Kidney (tissue), 14 donors: ENCODE results near the gene ODC1. TPM values are rescaled to one million over a fixed set of nuclear protein-coding genes. Genes with fewer than 3 reads are reported as not detected.

Experiments used
- DNase-seq, 5 donors: peaks; one replicate each; pipeline ENCODE4 v3.0.0-alpha.2; 2013 to 2020
- FAIRE-seq: peaks from 2 replicates; lab custom pipeline; 2012; peaks lifted over from hg19 to GRCh38; lab: Jason Lieb, UNC
- H3K27ac ChIP-seq, 2 donors: one replicate each; pipeline ENCODE4 v1.7.0; 2013; ENCODE audit warnings: low read depth in 2 of 2, low read length in 2 of 2, inconsistent platforms in 1 of 2
- H3K27me3 ChIP-seq: one replicate; pipeline ENCODE4 v1.7.1; 2013; ENCODE audit warnings: low read length, inconsistent platforms; ENCODE audit not compliant: control insufficient read depth, insufficient read depth
- H3K36me3 ChIP-seq, 3 donors: one replicate each; pipeline versions ENCODE4 v1.7.0 to v1.7.1; 2013; ENCODE audit warnings: low read length in 3 of 3, control low read depth in 1 of 3, inconsistent platforms in 1 of 3; ENCODE audit not compliant: insufficient read depth in 3 of 3, control insufficient read depth in 2 of 3
- H3K4me1 ChIP-seq, 3 donors: one replicate each; pipeline versions ENCODE4 v1.7.0 to v1.7.1; 2013; ENCODE audit warnings: low read length in 3 of 3, inconsistent platforms in 1 of 3, low read depth in 1 of 3; ENCODE audit not compliant: control insufficient read depth in 2 of 3, insufficient read depth in 2 of 3
- H3K4me3 ChIP-seq, 3 donors: one replicate each; pipeline versions ENCODE4 v1.7.0 to v1.8.1; 2013; ENCODE audit warnings: low read length in 3 of 3, control low read depth in 1 of 3, inconsistent platforms in 1 of 3
- H3K9ac ChIP-seq, 3 donors: one replicate each; pipeline versions ENCODE4 v1.7.0 to v1.7.1; 2013; ENCODE audit warnings: low read length in 3 of 3, control low read depth in 1 of 3, inconsistent platforms in 1 of 3
- H3K9me3 ChIP-seq, 3 donors: one replicate each; pipeline versions ENCODE4 v1.7.0 to v1.7.1; 2013; ENCODE audit warnings: low read length in 3 of 3, control low read depth in 1 of 3, inconsistent platforms in 1 of 3; ENCODE audit not compliant: control insufficient read depth in 2 of 3, insufficient read depth in 1 of 3
- CTCF ChIP-seq: IDR thresholded peaks from 3 replicates; pipeline ENCODE4 v1.5.1; 2012; ENCODE audit warnings: mild to moderate bottlenecking, moderate library complexity, borderline replicate concordance; ENCODE audit not compliant: insufficient read depth; ENCODE audit errors: extremely low read depth
- intact Hi-C: fragments of 100-400 bp; cut with DNase I; formaldehyde crosslinking; loops from one replicate; pipeline ENCODE4 v1.11.1; 2022
- polyA plus RNA-seq: library from polyadenylated mRNA; stranded (reverse); fragments of 350-450 nt; fragmentation: Illumina TruSeq; extraction: RNeasy Lipid Tissue Mini Kit (QIAGEN cat#74804); gene quantifications from one replicate; pipeline ENCODE4 v1.2.3, GENCODE V29; 2014; ENCODE audit warnings: low read depth, low replicate concordance; ENCODE audit not compliant: insufficient read depth
- total RNA-seq: library from RNA; stranded (reverse); fragmentation: NEBNext Ultra II Directional; extraction: Animal tissue kit (Norgen Biotek cat#: 25700); gene quantifications from one replicate; pipeline ENCODE4 v1.2.1, GENCODE V29; 2021
- donor health status: control.
- donor health status: control.
- donor health status: control.
- donor health status: control.
- donor health status: control.
- donor health status: DM: yes; HTN: yes; CAD: no.
- donor health status: Normal renal cell carcinoma (clear cell type).

The ODC1 gene
- total and polyA plus RNA-seq, 2 donors from 2014 or later = 94.4 to 97.5 TPM

GRCh38 chr2:10413991-10414451 is 34.1 kb downstream of the ODC1 start:
- H3K9ac ChIP-seq = no peak overlapping the region
- H3K27ac ChIP-seq = no peak overlapping the region
- no peaks in the 10 kb centered on the region for H3K27me3 ChIP-seq
- no peak overlapping the region for H3K4me3 ChIP-seq
- FAIRE-seq (no peak), DNase-seq (peak in 1 of 5 donors; percentile 45)
- H3K36me3 ChIP-seq = no peaks in the 10 kb centered on the region
- intact Hi-C loops = no loop called here
- no peak for TF ChIP-seq CTCF
- H3K4me1 ChIP-seq = peaks cover 0 to 13% (median 9%) of the 10 kb centered on the region in 3 donors
- H3K9me3 ChIP-seq = no peaks in the 10 kb centered on the region

DNA sequence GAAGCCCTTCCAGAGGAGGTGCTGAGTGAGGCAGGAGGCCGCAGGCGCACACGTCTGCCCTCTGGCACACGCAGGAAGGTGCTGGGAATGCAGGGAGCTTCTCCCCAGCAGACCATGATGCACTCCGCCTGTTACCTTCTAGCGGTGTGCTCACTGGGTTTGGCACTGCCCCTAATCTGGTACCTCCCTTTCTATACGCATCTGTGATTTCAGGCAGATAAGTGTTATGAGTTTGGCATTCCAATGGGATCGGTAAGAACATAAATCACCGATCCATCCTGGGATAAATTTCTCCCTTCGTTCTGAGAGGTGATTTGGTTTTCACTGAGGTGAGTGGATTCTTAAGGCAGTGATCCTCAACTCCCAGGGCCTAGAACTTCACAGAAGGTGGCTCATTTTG is 34.6 kb downstream of the ODC1 start:
- intact Hi-C loops = no loop called here
- TF ChIP-seq CTCF = no peak
- Histone ChIP-seq H3K4me3 (no peak overlapping the region), H3K27me3 (no peaks in the 10 kb centered on the region), H3K36me3 (no peaks in the 10 kb centered on the region), H3K27ac (no peak overlapping the region), H3K4me1 (peaks cover 0 to 18% (median 9%) of the 10 kb centered on the region in 3 donors), H3K9ac (no peak overlapping the region), H3K9me3 (no peaks in the 10 kb centered on the region)
- FAIRE-seq (no peak), DNase-seq (no peak)

- Histone ChIP-seq H3K27me3 (no peaks in the 10 kb centered on the region), H3K4me1 (peaks cover 0 to 25% (median 15%) of the 10 kb centered on the region in 3 donors), H3K36me3 (no peaks in the 10 kb centered on the region), H3K9ac (no peak overlapping the region), H3K4me3 (no peak overlapping the region), H3K9me3 (no peaks in the 10 kb centered on the region), H3K27ac (no peak overlapping the region)
- peak in 3 of 5 donors; percentile 44 to 66 (median 63) for DNase-seq
- FAIRE-seq = no peak
- intact Hi-C loops = no loop called here
- TF ChIP-seq CTCF = no peak
These were observed 35.7 kb downstream of the ODC1 start for GRCh38 chr2:10412380-10412779.

DNA sequence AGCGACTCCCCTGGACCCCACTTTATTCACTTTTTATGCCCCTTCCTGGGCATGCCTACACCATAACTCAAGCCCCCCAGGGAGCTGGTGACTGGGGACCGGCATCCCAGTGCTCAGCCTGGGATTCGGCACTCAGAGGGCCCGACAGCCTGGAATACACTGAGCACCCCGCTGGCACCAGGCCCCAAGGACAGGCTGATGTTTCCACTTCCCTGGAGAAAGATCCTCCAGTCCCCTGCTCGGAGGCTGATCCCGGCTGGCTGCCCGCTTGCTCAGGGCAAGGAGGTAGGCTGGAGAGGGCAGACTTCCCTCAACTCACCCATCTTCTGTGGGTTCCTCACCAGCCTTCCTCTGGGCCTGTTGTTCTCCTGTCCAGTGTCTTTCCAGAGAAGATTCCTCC is 36.6 kb downstream of the ODC1 start:
- DNase-seq = no peak
- Histone ChIP-seq H3K36me3 (no peaks in the 10 kb centered on the region), H3K9me3 (no peaks in the 10 kb centered on the region), H3K4me3 (no peak overlapping the region), H3K27ac (no peak overlapping the region), H3K9ac (no peak overlapping the region), H3K4me1 (peaks cover 0 to 31% (median 23%) of the 10 kb centered on the region in 3 donors), H3K27me3 (no peaks in the 10 kb centered on the region)
- no peak for TF ChIP-seq CTCF
- FAIRE-seq = no peak
- intact Hi-C loops = no loop called here
